Inferior parietal cortex (tissue), 1 donor: Measurements from ENCODE around the gene OR2G6.
"Not testable (repeated sequence)": the region's sequence is repeated elsewhere in the genome, so short reads cannot be mapped to it uniquely, and the experiment has no call there.

ENCODE experiments used
- DNase-seq: peaks from one replicate; pipeline ENCODE4 v3.0.0-alpha.2; 2016; ENCODE audit errors: extremely low spot score

Gene OR2G6

GRCh38 chr1:248574657-248575056 is 66.8 kb downstream of the OR2G6 start, which contains the start of gene OR2T34:
Gene OR2T34, minus strand, starts transcription at chr1:248574757. Its CDS starts 0 bp downstream, at chr1:248574757.
- DNase-seq, result not testable (repeated sequence)

GRCh38 chr1:248576260-248576980 is 68.5 kb downstream of the OR2G6 start:
- no peak for DNase-seq
